SU-DHL-6 (cell line): Measurements from ENCODE around the gene SNX2.

Experiments used
- CTCF ChIP-seq: fragments of 200-600 bp; sonication (generic); IDR thresholded peaks from one replicate; pipeline ENCODE4 v1.5.1; 2017; ENCODE audit warnings: antibody characterized with exemption, mild to moderate bottlenecking, low read length, moderate library complexity; ENCODE audit not compliant: insufficient read depth, poor library complexity, severe bottlenecking
- EZH2phosphoT487 ChIP-seq: fragments of 200-600 bp; sonication (generic), shearing (Covaris generic); conservative IDR thresholded peaks from 2 replicates; pipeline ENCODE4 v1.6.1; 2018; ENCODE audit warnings: mild to moderate bottlenecking, antibody characterized with exemption, low read length, moderate library complexity, mixed read lengths

DNA sequence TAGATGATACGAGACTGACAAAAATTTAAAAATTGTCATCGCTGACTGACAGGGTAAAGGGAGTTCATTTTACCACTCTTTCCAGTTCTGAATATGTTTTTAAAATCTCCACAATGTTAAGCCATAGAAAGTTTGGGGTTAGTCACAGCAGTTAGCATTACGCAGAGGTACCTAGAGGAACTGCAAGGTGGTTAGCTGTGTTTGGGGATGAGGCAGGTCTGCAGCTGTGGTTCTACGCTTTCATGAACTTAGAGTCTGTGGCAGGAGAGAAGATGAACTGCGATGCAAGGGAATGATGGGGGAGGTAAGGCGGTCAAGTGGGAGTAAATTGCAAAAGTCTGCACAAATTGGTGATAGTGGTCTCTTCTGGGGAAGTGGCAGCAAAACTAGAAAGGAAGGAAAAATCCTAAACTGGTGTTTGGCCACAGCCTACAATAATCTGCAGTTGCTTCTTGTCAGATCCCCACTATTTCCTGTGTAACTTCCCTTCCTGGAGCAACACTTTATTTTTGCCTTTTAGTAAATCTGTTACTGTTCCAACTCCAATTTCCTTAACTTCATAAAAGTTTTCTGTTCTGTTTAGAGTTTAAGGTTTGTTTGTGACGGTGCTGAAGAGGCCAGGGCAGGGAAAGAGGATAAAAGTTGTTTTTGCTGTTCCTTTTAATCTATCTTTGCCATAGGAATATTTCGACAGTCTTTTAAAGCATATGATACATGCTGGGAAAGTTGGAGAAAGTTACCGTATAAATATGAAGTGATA lies 38.6 kb upstream of the SNX2 start:
- no peak for TF ChIP-seq CTCF
- TF ChIP-seq EZH2phosphoT487, result no peak
